ENCODE data around the gene HIRIP3.
A peak's percentile ranks its signal among the peaks of the same experiment; 100 is the strongest.
"Not testable (repeated sequence)": the region's sequence is repeated elsewhere in the genome, so short reads cannot be mapped to it uniquely, and the experiment has no call there.

Gene HIRIP3

DNA sequence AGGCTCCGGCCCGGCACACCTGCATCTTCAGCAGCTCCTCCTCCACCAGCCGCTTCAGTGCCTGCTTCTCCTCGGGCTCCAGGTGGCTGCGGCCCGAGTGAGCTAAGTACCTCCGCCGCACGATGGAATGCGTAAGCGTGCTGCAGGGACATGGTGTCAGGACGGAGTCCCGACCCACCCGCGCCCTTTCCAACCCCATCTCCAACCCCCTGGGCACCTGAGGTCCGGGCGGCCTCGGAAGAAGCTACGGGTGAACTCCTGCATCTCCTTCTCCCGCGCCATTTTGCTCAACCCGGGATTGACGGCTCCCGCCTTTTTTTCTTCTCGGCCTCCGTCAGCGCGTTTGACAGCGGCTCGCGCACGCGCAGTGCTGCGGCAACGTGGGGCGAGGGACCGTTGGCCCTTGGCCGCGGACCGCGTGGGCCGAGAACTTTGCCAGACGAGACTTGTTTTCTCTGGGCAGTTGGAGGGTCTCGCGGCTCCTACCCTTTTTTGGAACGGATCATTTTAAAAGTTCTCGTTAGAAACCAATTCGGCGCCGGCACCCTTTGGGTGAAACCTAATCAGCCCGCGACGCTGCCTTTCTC lies at the start of gene HIRIP3:
Gene HIRIP3 (minus strand): TSS at position 294 of the 587 bp plus-strand sequence. CDS start 12 bp downstream, at position 282.
- peak within 1 kb of the TSS; percentile 86 for H3K4me3 ChIP-seq (ENCODE audit: low read length)
- TF ChIP-seq ZNF274 (IDR thresholded peaks at IDR 0.05; ENCODE audit: low read depth, low read length) = no peak

DNA sequence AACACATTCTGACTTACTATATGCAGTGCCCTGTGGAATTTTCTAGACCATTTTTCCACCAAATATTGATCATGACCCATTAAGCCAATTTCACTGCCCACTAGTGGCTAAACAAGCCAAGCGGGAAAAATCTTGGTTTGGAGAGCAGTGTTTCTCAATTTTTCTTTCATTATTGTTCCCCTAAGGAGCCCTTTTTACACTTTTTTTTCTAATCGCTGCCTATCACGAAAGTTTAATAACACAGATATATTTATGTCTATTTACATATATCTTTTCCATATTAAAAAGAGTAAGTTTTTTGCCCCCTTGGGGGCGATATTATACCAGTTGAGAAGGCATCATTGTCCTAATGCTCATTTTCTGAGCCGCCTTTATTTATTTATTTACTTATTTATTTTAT lies 46.4 kb upstream of the HIRIP3 start:
- no peak for TF ChIP-seq ZNF274 (IDR thresholded peaks at IDR 0.05; ENCODE audit: low read depth, low read length)
- no peak overlapping the region for H3K4me3 ChIP-seq (ENCODE audit: low read length)

GRCh38 chr16:30040690-30041089 lies 45.3 kb upstream of the HIRIP3 start:
- not testable (repeated sequence) for H3K4me3 ChIP-seq (ENCODE audit: low read length)

DNA sequence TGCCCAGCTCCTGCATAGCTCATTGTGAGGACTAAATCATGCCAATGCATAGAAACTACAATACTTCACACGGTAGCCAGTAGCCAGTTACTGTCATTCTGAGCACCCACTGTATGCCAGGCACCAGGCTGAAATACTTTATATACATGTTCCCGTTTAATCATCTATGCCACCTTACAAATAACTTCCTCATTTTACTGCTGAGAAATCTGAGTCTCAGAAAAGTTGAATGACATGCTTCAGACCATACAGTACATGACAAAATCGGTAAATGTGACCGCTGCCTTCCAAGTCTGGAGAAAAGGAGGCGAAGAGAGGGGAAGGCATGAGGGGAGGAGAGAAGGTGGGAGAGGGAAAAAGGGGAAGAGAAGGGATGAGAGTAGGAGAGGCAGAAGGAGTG lies 44.8 kb upstream of the HIRIP3 start:
- TF ChIP-seq ZNF274 (IDR thresholded peaks at IDR 0.05; ENCODE audit: low read depth, low read length) = no peak
- no peak overlapping the region for H3K4me3 ChIP-seq (ENCODE audit: low read length)

GRCh38 chr16:30033270-30033669 lies 37.9 kb upstream of the HIRIP3 start:
- TF ChIP-seq ZNF274 (IDR thresholded peaks at IDR 0.05; ENCODE audit: low read depth, low read length) = no peak
- H3K4me3 ChIP-seq (ENCODE audit: low read length) = no peak overlapping the region

DNA sequence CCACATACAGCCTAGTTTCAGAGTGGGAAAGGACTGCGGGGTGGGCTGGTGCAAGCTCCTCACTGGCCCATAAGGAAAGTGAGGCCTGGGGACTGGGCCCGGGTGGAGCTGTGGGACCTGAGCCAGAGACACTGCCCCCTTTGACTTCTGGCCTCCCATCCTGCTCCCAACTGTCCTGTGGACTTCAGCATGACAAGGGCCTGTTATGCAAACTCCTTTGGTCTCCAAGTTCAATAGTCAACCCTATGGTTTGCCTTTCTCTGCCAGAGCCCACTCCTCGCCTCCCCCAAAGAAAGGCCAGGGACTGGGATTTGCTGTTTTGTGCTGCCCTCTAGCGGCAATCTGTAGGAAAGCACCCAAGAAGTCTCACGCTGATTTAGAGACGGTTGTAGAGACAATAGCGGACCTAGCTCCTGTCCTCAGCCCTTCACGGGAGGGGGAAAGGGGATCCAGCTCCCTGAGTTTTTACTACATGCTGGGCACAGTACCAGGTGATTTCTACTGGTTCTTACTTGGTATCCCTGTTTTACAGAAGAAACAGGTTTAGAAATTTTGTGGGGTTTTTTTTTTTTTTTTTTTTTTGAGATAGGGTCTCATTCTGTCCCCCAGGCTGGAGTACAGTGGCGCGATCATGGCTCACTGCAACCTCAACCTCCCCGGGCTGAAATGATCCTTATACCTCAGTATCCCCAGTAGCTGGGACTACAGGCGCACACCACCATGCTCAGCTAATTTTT lies 36.8 kb upstream of the HIRIP3 start:
- H3K4me3 ChIP-seq (ENCODE audit: low read length) = no peak overlapping the region
- TF ChIP-seq ZNF274 (IDR thresholded peaks at IDR 0.05; ENCODE audit: low read depth, low read length) = no peak

DNA sequence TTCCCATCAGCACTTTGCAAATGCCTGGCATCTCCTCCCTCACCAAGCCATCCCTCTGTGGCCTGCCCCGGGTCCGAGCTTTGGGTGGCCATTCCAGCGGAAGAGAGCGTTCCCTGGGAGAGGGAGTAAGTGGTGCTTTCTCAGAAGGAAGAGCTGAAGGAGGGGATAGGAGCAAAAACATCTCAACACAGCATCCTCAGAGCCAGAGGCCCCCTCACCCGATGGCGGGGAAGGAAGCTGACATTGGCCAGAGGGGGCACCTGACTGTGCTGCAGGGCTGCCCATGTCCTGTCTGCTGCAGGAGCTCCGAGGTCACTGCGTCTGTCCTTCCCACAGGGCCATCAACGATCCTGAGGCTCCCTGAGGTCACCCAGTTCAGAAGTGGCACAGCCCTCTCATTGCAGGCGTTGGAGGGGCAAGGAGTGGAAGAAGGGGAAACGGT lies 36.1 kb upstream of the HIRIP3 start:
- H3K4me3 ChIP-seq (ENCODE audit: low read length) = no peak overlapping the region
- no peak for TF ChIP-seq ZNF274 (IDR thresholded peaks at IDR 0.05; ENCODE audit: low read depth, low read length)

GRCh38 chr16:30030841-30031413 lies 35.5 kb upstream of the HIRIP3 start, which contains the start of gene TLCD3B:
Gene TLCD3B (minus strand): TSS chr16:30031271. CDS start chr16:30030527, 744 bp downstream.
- no peak for TF ChIP-seq ZNF274 (IDR thresholded peaks at IDR 0.05; ENCODE audit: low read depth, low read length)
- no peak within 1 kb of the TSS for H3K4me3 ChIP-seq (ENCODE audit: low read length)

DNA sequence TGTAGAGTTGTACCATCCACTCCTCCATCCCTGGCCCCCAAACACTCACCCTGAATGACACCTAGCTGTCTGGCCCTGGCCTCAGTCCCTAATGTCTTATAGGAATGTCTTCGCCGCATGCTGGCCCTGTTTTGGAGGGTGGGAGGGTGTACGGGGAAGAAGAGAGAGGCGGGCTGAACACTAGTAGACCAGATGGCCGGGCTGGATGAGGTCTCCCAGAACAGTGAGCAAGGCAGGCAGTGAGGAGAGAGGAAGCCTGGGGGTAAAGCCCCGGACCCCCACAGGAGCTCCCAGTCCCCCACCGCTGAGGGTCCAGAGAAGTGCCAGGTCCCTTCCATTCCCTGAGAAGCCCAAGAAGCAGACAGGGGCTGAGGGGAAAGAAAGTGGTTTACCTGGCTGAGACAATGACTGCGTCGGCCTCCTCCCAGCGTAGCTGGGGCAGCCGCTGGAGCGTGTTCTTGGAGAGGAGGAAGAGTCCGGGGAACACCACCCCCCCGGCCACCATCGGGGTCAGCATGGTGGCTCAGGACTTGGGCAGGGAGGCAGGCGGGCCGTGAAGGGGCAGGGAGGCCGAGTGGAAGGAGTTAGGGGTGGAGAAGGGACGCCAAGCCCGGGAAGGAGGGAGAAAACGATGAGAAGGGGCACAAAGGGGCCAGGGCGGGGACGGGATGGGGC lies 34.7 kb upstream of the HIRIP3 start:
- H3K4me3 ChIP-seq (ENCODE audit: low read length) = no peak overlapping the region

GRCh38 chr16:30028438-30029076 lies 33.1 kb upstream of the HIRIP3 start:
- H3K4me3 ChIP-seq (ENCODE audit: low read length) = no peak overlapping the region
- TF ChIP-seq ZNF274 (IDR thresholded peaks at IDR 0.05; ENCODE audit: low read depth, low read length) = no peak

More for the DNA sequence above, 34.7 kb upstream of the HIRIP3 start:
- TF ChIP-seq ZNF274 (IDR thresholded peaks at IDR 0.05; ENCODE audit: low read depth, low read length) = no peak

DNA sequence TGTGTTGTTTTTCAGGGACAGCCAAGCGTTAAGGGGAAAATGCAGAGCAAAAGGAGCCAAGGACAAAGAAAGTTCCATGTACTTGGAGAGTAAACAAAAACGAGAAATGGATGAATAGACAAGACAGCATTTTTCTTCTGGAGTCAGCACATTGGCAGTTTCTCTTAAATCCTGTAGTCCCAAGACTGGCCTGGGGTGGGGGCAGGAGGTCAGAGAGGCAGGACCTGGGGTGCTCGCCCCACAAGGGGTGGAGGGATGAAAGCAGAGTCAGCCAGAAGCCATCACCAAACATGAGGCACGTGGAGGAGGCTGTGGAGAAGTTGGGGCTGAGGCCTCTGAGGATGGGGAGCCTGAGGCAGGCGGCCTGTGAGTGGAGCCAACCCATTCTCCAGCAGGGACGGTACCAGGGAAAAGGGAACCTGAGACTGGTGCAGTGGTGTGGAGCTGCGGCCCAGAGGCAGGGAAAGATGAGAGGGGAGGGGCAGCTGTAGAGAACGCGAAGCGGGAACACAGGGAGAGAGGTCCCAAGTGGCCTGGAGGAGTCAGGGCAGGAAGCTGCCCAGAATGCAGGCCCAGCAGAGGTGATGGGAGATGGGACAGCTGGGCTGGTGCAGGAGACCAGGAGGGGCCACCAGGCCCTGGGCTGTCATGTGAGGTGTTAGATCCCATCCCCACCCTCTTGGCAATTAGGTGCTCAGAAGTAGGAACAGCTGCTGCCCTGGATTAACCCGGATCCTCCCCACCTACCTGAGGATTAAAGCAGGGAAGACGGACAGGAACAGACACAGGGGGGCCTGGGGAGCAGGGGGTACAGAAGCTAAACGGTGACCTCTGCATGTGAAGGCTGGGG lies 32.4 kb upstream of the HIRIP3 start:
- no peak for TF ChIP-seq ZNF274 (IDR thresholded peaks at IDR 0.05; ENCODE audit: low read depth, low read length)
- H3K4me3 ChIP-seq (ENCODE audit: low read length) = no peak overlapping the region

DNA sequence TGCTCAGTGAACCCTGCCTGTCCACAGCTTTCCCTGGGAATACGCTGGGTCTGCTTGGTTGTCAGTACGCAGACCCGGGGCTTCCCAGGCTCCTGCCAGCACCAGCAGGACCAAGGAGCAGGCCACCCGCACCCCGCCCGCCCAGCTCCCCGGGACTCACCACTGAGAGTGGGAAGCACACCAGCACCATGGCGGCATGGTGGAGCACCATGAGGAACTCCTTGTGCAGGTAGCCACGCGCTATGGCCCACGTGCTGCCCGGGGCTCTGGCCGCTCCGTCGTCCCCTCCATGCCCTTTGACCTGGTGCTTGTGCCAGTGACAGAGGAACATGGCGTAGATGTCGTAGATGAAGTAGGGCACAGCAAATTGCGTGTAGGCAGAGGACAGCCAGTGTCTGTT lies 31.0 kb upstream of the HIRIP3 start:
- TF ChIP-seq ZNF274 (IDR thresholded peaks at IDR 0.05; ENCODE audit: low read depth, low read length) = no peak
- no peak overlapping the region for H3K4me3 ChIP-seq (ENCODE audit: low read length)

GRCh38 chr16:30025574-30025973 lies 30.2 kb upstream of the HIRIP3 start:
- no peak for TF ChIP-seq ZNF274 (IDR thresholded peaks at IDR 0.05; ENCODE audit: low read depth, low read length)
- H3K4me3 ChIP-seq (ENCODE audit: low read length) = no peak overlapping the region
